ENCODE data around the gene SLC35D3.
"Not testable (repeated sequence)": the region's sequence is repeated elsewhere in the genome, so short reads cannot be mapped to it uniquely, and the experiment has no call there.

The SLC35D3 gene

GRCh38 chr6:136962661-136963060, 40.6 kb downstream of the SLC35D3 start:
- DNase-seq (ENCODE audit: low read depth in 2 of 2, low spot score in 1 of 2) = no peak

GRCh38 chr6:136963259-136963658, 41.2 kb downstream of the SLC35D3 start:
- no peak for DNase-seq (ENCODE audit: low read depth in 2 of 2, low spot score in 1 of 2)

- DNase-seq (ENCODE audit: low read depth in 2 of 2, low spot score in 1 of 2) = no peak
Observed at GRCh38 chr6:136964398-136964797, 42.3 kb downstream of the SLC35D3 start.

- DNase-seq (ENCODE audit: low read depth in 2 of 2, low spot score in 1 of 2) = peak; percentile 10 to 16
Observed at GRCh38 chr6:136967876-136968752, 46.0 kb downstream of the SLC35D3 start.

GRCh38 chr6:136968837-136969236, 46.7 kb downstream of the SLC35D3 start:
- no peak for DNase-seq (ENCODE audit: low read depth in 2 of 2, low spot score in 1 of 2)

- DNase-seq (ENCODE audit: low read depth in 2 of 2, low spot score in 1 of 2) = no peak
Observed at GRCh38 chr6:136969433-136969832, 47.3 kb downstream of the SLC35D3 start.

GRCh38 chr6:136969930-136970329, 47.8 kb downstream of the SLC35D3 start:
- no peak for DNase-seq (ENCODE audit: low read depth in 2 of 2, low spot score in 1 of 2)

GRCh38 chr6:136971609-136972008, 49.5 kb downstream of the SLC35D3 start:
- DNase-seq (ENCODE audit: low read depth in 2 of 2, low spot score in 1 of 2) = no peak

GRCh38 chr6:136973781-136974180, 51.7 kb downstream of the SLC35D3 start:
- DNase-seq (ENCODE audit: low read depth in 2 of 2, low spot score in 1 of 2) = not testable (repeated sequence)

Data from stimulated activated CD8-positive, alpha-beta memory T cell treated with anti-CD3 and anti-CD28 coated beads, Interleukin-4, amount 100 ng/mL, for 4 hours (primary cell).